GM12892 (cell line): ENCODE data around the gene EPAS1.

ENCODE experiments used
- POLR2A ChIP-seq: IDR thresholded peaks from 2 replicates; pipeline ENCODE4 v1.6.1; 2011; ENCODE audit warnings: low read depth, low read length, control low read depth
- POLR2AphosphoS5 ChIP-seq: IDR thresholded peaks from 2 replicates; pipeline ENCODE4 v1.6.1; 2011; ENCODE audit warnings: low read depth, low read length, control low read depth
- TAF1 ChIP-seq: IDR thresholded peaks from 2 replicates; pipeline ENCODE4 v1.6.1; 2011; ENCODE audit warnings: low read depth, mild to moderate bottlenecking, control low read depth, low read length, borderline replicate concordance

GRCh38 chr2:46339676-46340459, 42.7 kb downstream of the EPAS1 start:
- no peak for TF ChIP-seq POLR2A
- no peak for TF ChIP-seq TAF1
- TF ChIP-seq POLR2AphosphoS5 = no peak
